H1 (cell line): ENCODE data around the gene HOTAIR. TPM values are rescaled to one million over a fixed set of nuclear protein-coding genes. Genes with fewer than 3 reads are reported as not detected.
A peak's percentile ranks its signal among the peaks of the same experiment; 100 is the strongest.

Experiments used
- CTCF ChIA-PET: fragments of 300-600 bp; sonication (Branson Sonifier 250); formaldehyde crosslinking; loops from one replicate; lab custom pipeline; 2021; ENCODE audit not compliant: partially characterized antibody; lab: Charles Lee
- POLR2A ChIA-PET: fragments of 300-600 bp; sonication (Branson Sonifier 250); formaldehyde crosslinking; loops from one replicate; lab custom pipeline; 2021; ENCODE audit warnings: inconsistent platforms; ENCODE audit not compliant: partially characterized antibody; lab: Charles Lee
- DNase-seq, 2 experiments: peaks; one replicate each; pipeline versions ENCODE4 v3.0.0 to v3.0.0-alpha.2; 2010 to 2022; ENCODE audit warnings: low spot score in 2 of 2, low read depth in 1 of 2, mixed read lengths in 1 of 2
- FAIRE-seq: peaks from 2 replicates; lab custom pipeline; 2011; peaks lifted over from hg19 to GRCh38; lab: Jason Lieb, UNC
- H2AFZ ChIP-seq: 2 replicates; pipeline ENCODE4 v1.8.1; 2012; ENCODE audit warnings: low read length, inconsistent platforms
- H2AK5ac ChIP-seq: 2 replicates; pipeline ENCODE4 v1.6.1; 2013; ENCODE audit warnings: low read depth, low read length
- H2BK120ac ChIP-seq: replicated peaks from 2 replicates; pipeline ENCODE3; 2013; ENCODE audit warnings: low read depth, low read length, inconsistent platforms
- H2BK12ac ChIP-seq: 2 replicates; pipeline ENCODE4 v1.6.1; 2013; ENCODE audit warnings: low read depth, low read length
- H2BK15ac ChIP-seq: 2 replicates; pipeline ENCODE4 v1.6.1; 2013; ENCODE audit warnings: low read length
- H2BK20ac ChIP-seq: 2 replicates; pipeline ENCODE4 v1.6.1; 2013; ENCODE audit warnings: low read length
- H2BK5ac ChIP-seq: 2 replicates; pipeline ENCODE4 v1.6.1; 2013; ENCODE audit warnings: low read depth, low read length
- H3K14ac ChIP-seq: 2 replicates; pipeline ENCODE4 v1.6.1; 2013; ENCODE audit warnings: inconsistent platforms; ENCODE audit not compliant: insufficient read length
- H3K18ac ChIP-seq: 2 replicates; pipeline ENCODE4 v1.6.1; 2013; ENCODE audit warnings: low read length; ENCODE audit errors: extremely low read depth
- H3K23ac ChIP-seq: 2 replicates; pipeline ENCODE4 v1.6.1; 2013; ENCODE audit warnings: inconsistent platforms; ENCODE audit not compliant: insufficient read length
- H3K23me2 ChIP-seq: 2 replicates; pipeline ENCODE4 v1.6.1; 2013; ENCODE audit warnings: low read depth, low read length
- H3K27ac ChIP-seq: 2 replicates; pipeline ENCODE4 v1.6.1; 2011; ENCODE audit warnings: low read depth, low read length, inconsistent platforms
- H3K27me3 ChIP-seq, 4 experiments: replicated peaks in 1 of 4; 1 replicate in 1 of 4; 2 replicates in 3 of 4; pipeline versions ENCODE4 v1.6.1 to v1.8.1; 2011 to 2013; ENCODE audit warnings: low read length in 3 of 4, mild to moderate bottlenecking in 3 of 4, inconsistent platforms in 2 of 4, mixed read lengths in 2 of 4, moderate library complexity in 1 of 4; ENCODE audit not compliant: control insufficient read depth in 3 of 4, insufficient read depth in 3 of 4; ENCODE audit errors: extremely low read depth in 1 of 4
- H3K36me3 ChIP-seq, 4 experiments: 2 replicates each; pipeline versions ENCODE4 v1.6.1 to v1.8.1; 2011 to 2013; ENCODE audit warnings: mild to moderate bottlenecking in 4 of 4, low read length in 3 of 4, moderate library complexity in 2 of 4, control low read depth in 1 of 4, inconsistent platforms in 1 of 4; ENCODE audit not compliant: insufficient read depth in 4 of 4, control insufficient read depth in 2 of 4
- H3K4ac ChIP-seq: replicated peaks from 2 replicates; pipeline ENCODE3; 2013; ENCODE audit warnings: low read length, low read depth, mixed read lengths, inconsistent platforms; ENCODE audit not compliant: insufficient read length
- H3K4me1 ChIP-seq, 4 experiments: replicated peaks in 1 of 4; 1 replicate in 1 of 4; 2 replicates in 3 of 4; pipeline versions ENCODE4 v1.6.1 to v1.8.1; 2011 to 2013; ENCODE audit warnings: low read length in 3 of 4, inconsistent platforms in 2 of 4, mixed read lengths in 1 of 4; ENCODE audit not compliant: insufficient read depth in 4 of 4, control insufficient read depth in 3 of 4
- H3K4me2 ChIP-seq, 2 experiments: 2 replicates each; pipeline versions ENCODE4 v1.6.1 to v1.8.1; 2011 to 2013; ENCODE audit warnings: low read depth in 2 of 2, low read length in 2 of 2, control low read depth in 1 of 2, inconsistent platforms in 1 of 2, mild to moderate bottlenecking in 1 of 2; ENCODE audit not compliant: insufficient read depth in 1 of 2
- H3K4me3 ChIP-seq, 4 experiments: fragments of 200-600, 300-600 bp in 1 of 4; sonication (generic), shearing (Covaris generic), sonication (Bioruptor Twin) in 1 of 4; 2 replicates each; pipeline versions ENCODE4 v1.5.1 to v1.8.1; 2011 to 2016; ENCODE audit warnings: low read length in 4 of 4, low read depth in 3 of 4, control low read depth in 2 of 4, inconsistent platforms in 2 of 4, mild to moderate bottlenecking in 2 of 4, mixed read lengths in 1 of 4, moderate library complexity in 1 of 4; ENCODE audit not compliant: insufficient read depth in 2 of 4; ENCODE audit errors: extremely low read depth in 1 of 4
- H3K56ac ChIP-seq: replicated peaks from 2 replicates; pipeline ENCODE3; 2013; ENCODE audit warnings: low read depth, mild to moderate bottlenecking, mixed read lengths, low read length, inconsistent platforms; ENCODE audit not compliant: insufficient read length
- H3K79me1 ChIP-seq: 2 replicates; pipeline ENCODE4 v1.6.1; 2013; ENCODE audit warnings: low read depth, low read length, control low read depth
- H3K79me2 ChIP-seq, 2 experiments: 2 replicates each; pipeline versions ENCODE4 v1.6.1 to v1.8.1; 2012 to 2013; ENCODE audit warnings: low read length in 2 of 2, mild to moderate bottlenecking in 2 of 2, inconsistent platforms in 1 of 2; ENCODE audit not compliant: insufficient read depth in 2 of 2, control insufficient read depth in 1 of 2
- H3K9ac ChIP-seq, 4 experiments: replicated peaks in 1 of 4; 1 replicate in 1 of 4; 2 replicates in 3 of 4; pipeline versions ENCODE4 v1.6.1 to v1.8.1; 2011 to 2013; ENCODE audit warnings: low read depth in 3 of 4, low read length in 3 of 4, control low read depth in 2 of 4, mild to moderate bottlenecking in 2 of 4, moderate library complexity in 2 of 4, inconsistent platforms in 1 of 4; ENCODE audit errors: extremely low read depth in 1 of 4
- H3K9me3 ChIP-seq, 2 experiments: 2 replicates each; pipeline versions ENCODE4 v1.6.1 to v1.8.1; 2012 to 2013; ENCODE audit warnings: mild to moderate bottlenecking in 2 of 2, moderate library complexity in 2 of 2, control low read depth in 1 of 2, inconsistent platforms in 1 of 2, low read depth in 1 of 2, low read length in 1 of 2, mixed read lengths in 1 of 2; ENCODE audit not compliant: insufficient read depth in 2 of 2
- H4K20me1 ChIP-seq, 2 experiments: replicated peaks in 1 of 2; 2 replicates each; pipeline versions ENCODE3 to v1.8.1; 2011 to 2013; ENCODE audit warnings: inconsistent platforms in 2 of 2, low read length in 2 of 2, mild to moderate bottlenecking in 1 of 2; ENCODE audit not compliant: insufficient read depth in 2 of 2, control insufficient read depth in 1 of 2
- H4K5ac ChIP-seq: 2 replicates; pipeline ENCODE4 v1.6.1; 2013; ENCODE audit warnings: low read length, low read depth, mixed read lengths, inconsistent platforms; ENCODE audit not compliant: insufficient read length
- H4K8ac ChIP-seq: 2 replicates; pipeline ENCODE4 v1.8.0; 2013; ENCODE audit warnings: mild to moderate bottlenecking, moderate library complexity, low read length, inconsistent platforms; ENCODE audit not compliant: insufficient read depth; ENCODE audit errors: extremely low read depth
- H4K91ac ChIP-seq: replicated peaks from 2 replicates; pipeline ENCODE3; 2013; ENCODE audit warnings: low read length, mixed read lengths, inconsistent platforms; ENCODE audit not compliant: insufficient read length
- CBX8 ChIP-seq: fragments of 300-800, 300-1000 bp; sonication (generic); IDR thresholded peaks from 2 replicates; pipeline ENCODE4 v1.7.1; 2016; ENCODE audit warnings: low read depth, low read length, borderline replicate concordance
- RAD21 ChIP-seq, 2 experiments: IDR thresholded peaks in 1 of 2; conservative IDR thresholded peaks in 1 of 2; 2 replicates each; pipeline ENCODE4 v1.6.1; 2011; ENCODE audit warnings: low read depth in 2 of 2, low read length in 2 of 2, improper control_type of control experiment in 1 of 2, inconsistent platforms in 1 of 2, mild to moderate bottlenecking in 1 of 2, moderate library complexity in 1 of 2
- RNF2 ChIP-seq: fragments of 200-900, 300-1000 bp; sonication (generic); IDR thresholded peaks from 2 replicates; pipeline ENCODE4 v1.7.1; 2016; ENCODE audit warnings: borderline replicate concordance, low read depth, mild to moderate bottlenecking, antibody characterized with exemption, low read length; ENCODE audit not compliant: poor library complexity, severe bottlenecking; ENCODE audit errors: missing control alignments
- WGBS, 2 experiments: shearing (Covaris generic) in 1 of 2; methylation state at CpG; one replicate each; pipeline versions ENCODE4 v1.1.6 to v1.1.7; 2013 to 2015; ENCODE audit warnings: low lambda C conversion rate in 2 of 2, mixed read lengths in 2 of 2, inconsistent platforms in 1 of 2, low coverage in 1 of 2, missing lambda C conversion rate in 1 of 2; ENCODE audit not compliant: insufficient replicate concordance in 2 of 2, insufficient coverage in 1 of 2, insufficient read length in 1 of 2; ENCODE audit errors: extremely low coverage in 1 of 2, missing lambda C conversion rate in 1 of 2; 5-methylcytosine and 5-hydroxymethylcytosine counted together
- polyA plus RNA-seq, 7 experiments: library from polyadenylated mRNA; depleted of rRNA in 3 of 7; stranded (reverse) in 5 of 7; unstranded in 2 of 7; fragments of >200 nt in 5 of 7; fragments of 200-250 nt in 2 of 7; gene quantifications; 1 replicate in 5 of 7; 2 replicates in 1 of 7; 4 replicates in 1 of 7; pipeline versions ENCODE4 v1.2.1 to v1.2.3, GENCODE V29; 2011 to 2013; ENCODE audit warnings: missing spikeins in 2 of 7, mixed read lengths in 2 of 7
- total RNA-seq: library from RNA; stranded (reverse); fragmentation: NEBNext Ultra II Directional; extraction: Animal tissue kit (Norgen Biotek cat#: 25700); gene quantifications from 2 replicates; pipeline ENCODE4 v1.2.1, GENCODE V29; 2021

Gene HOTAIR
- total and polyA plus RNA-seq, 2 of the 8 experiments (the other 6 are each of a cell fraction or from before 2014, with no cell fraction given): not detected

DNA sequence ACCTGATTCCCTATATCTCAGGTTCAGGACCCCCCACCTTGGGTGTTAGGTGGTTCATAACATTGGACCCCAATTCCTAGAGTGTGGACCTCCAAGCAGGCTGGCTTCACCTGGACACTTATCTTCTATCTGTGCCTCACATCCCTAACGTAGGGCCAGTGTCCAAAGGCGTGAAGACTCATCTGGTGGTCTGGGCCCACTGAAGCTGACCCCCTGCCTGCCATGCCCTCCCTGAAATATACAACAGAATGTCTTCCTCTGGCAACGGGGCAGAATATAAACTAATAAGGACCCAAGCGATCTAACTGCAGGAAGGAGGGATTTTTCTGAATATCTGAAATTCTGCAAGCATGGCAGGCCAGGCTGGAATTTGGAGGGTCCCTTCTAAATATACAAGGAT lies 30.5 kb downstream of the HOTAIR start:
- no peak overlapping the region for H2BK5ac ChIP-seq
- no peak overlapping the region for H4K91ac ChIP-seq
- no peak overlapping the region for H2BK15ac ChIP-seq
- no peak overlapping the region for H3K9ac ChIP-seq
- H3K4me3 ChIP-seq: no peak overlapping the region; a peak in 1 of 8 replicates
- no peak overlapping the region for H2BK12ac ChIP-seq
- no peak overlapping the region for H3K4me2 ChIP-seq
- no peaks in the 10 kb centered on the region for H3K9me3 ChIP-seq
- H2AFZ ChIP-seq: no peak overlapping the region
- peaks cover 0 to 1% (median 0%) of the 10 kb centered on the region in 4 experiments; a peak in 1 of 8 replicates for H3K36me3 ChIP-seq
- peaks cover 93 to 100% (median 98%) of the 10 kb centered on the region in 4 experiments for H3K27me3 ChIP-seq
- DNase-seq (no peak), FAIRE-seq (no peak)
- no peak overlapping the region for H2BK120ac ChIP-seq
- no peak overlapping the region for H3K27ac ChIP-seq
- WGBS, 2 experiments: 54% methylated on average over 4 of the region's 4 CpGs; no CpG with 5 or more reads in 1 of the 2 experiments
- H2AK5ac ChIP-seq: peak overlapping the region; percentile 41; the same call in 1 of the 2 replicates
- TF ChIP-seq RNF2 (peak; percentile 77), RAD21 (IDR thresholded peaks at IDR 0.05 in 1 of 2, conservative IDR thresholded peaks at IDR 0.05 in 1 of 2; ENCODE audit: low read depth in 2 of 2, low read length in 2 of 2) (no peak), CBX8 (0 out of 2 replicates have a peak, but pooled peaks have one; percentile 11)
- ChIA-PET CTCF (interaction anchor here (0.8 to 1.3 kb wide), 7 partner anchors 9 to 198 kb away, joined by 3 to 4 read pairs (median 3); no protein-coding TSS in a partner anchor), POLR2A (interaction anchor here (1.2 kb wide), 1 partner anchor 15 kb away, joined by 3 read pairs; no protein-coding TSS in a partner anchor)
- H3K4me1 ChIP-seq: peaks cover 0 to 5% (median 3%) of the 10 kb centered on the region in 4 experiments; a peak in 3 of 7 replicates
- no peak overlapping the region for H3K23ac ChIP-seq
- no peak overlapping the region for H4K8ac ChIP-seq
- no peaks in the 10 kb centered on the region for H3K23me2 ChIP-seq
- no peak overlapping the region for H3K14ac ChIP-seq
- H3K56ac ChIP-seq: no peak overlapping the region
- H4K20me1 ChIP-seq: peaks cover 15 to 23% of the 10 kb centered on the region in 2 experiments
- H3K4ac ChIP-seq: no peak overlapping the region
- no peak overlapping the region for H2BK20ac ChIP-seq
- no peak overlapping the region for H4K5ac ChIP-seq
- H3K79me1 ChIP-seq: no peaks in the 10 kb centered on the region
- H3K18ac ChIP-seq: no peak overlapping the region
- no peaks in the 10 kb centered on the region for H3K79me2 ChIP-seq
